Panc1 (cell line): ENCODE measurements around the gene DLL4. TPM values are rescaled to one million over a fixed set of nuclear protein-coding genes. Genes with fewer than 3 reads are reported as not detected.
A peak's percentile ranks its signal among the peaks of the same experiment; 100 is the strongest.

Source experiments
- ATAC-seq: fragments of 200-7000 bp; cut with Tn5 transposase; 2 replicates; pipeline ENCODE4 v1.9.1; 2020; ENCODE audit warnings: mild to moderate bottlenecking, moderate library complexity
- BruUV-seq: library from RNA; stranded (reverse); fragments of 400-500 nt; replicated peaks from 2 replicates; lab custom pipeline; 2021; lab: Mats Ljungman, UMichigan
- CTCF ChIA-PET: fragments of 300-600 bp; sonication (Branson Sonifier 250); formaldehyde crosslinking; loops from one replicate; lab custom pipeline; 2022; ENCODE audit warnings: antibody characterized with exemption; lab: Charles Lee
- POLR2A ChIA-PET: fragments of 300-600 bp; sonication (Branson Sonifier 250); formaldehyde crosslinking; loops from one replicate; lab custom pipeline; 2022; ENCODE audit warnings: antibody characterized with exemption; lab: Charles Lee
- DNase-seq: peaks from one replicate; pipeline ENCODE4 v3.0.0-alpha.2; 2010; ENCODE audit warnings: low read depth, low spot score
- H3K27ac ChIP-seq: 2 replicates; pipeline ENCODE4 v1.5.1; 2011; ENCODE audit warnings: mild to moderate bottlenecking, low read length, inconsistent platforms
- H3K27me3 ChIP-seq: fragments of 200-500 bp; sonication (Bioruptor generic); 2 replicates; pipeline ENCODE4 v1.6.0; 2014; ENCODE audit warnings: low read length, inconsistent platforms; ENCODE audit not compliant: control insufficient read depth, insufficient read depth
- H3K36me3 ChIP-seq: fragments of 200-500 bp; sonication (Bioruptor generic); 2 replicates; pipeline ENCODE4 v1.5.1; 2014; ENCODE audit warnings: inconsistent platforms, mild to moderate bottlenecking, low read length, moderate library complexity; ENCODE audit not compliant: control insufficient read depth, insufficient read depth
- H3K4me1 ChIP-seq: 2 replicates; pipeline ENCODE4 v1.5.1; 2011; ENCODE audit warnings: inconsistent platforms, mild to moderate bottlenecking, low read length, moderate library complexity; ENCODE audit not compliant: control insufficient read depth, insufficient read depth
- H3K4me3 ChIP-seq, 2 experiments: 2 replicates each; pipeline ENCODE4 v1.5.1; 2011 to 2012; ENCODE audit warnings: low read depth in 2 of 2, low read length in 2 of 2, mild to moderate bottlenecking in 2 of 2, inconsistent platforms in 1 of 2, moderate library complexity in 1 of 2
- H3K9me3 ChIP-seq: fragments of 200-500 bp; sonication (Bioruptor generic); 2 replicates; pipeline ENCODE4 v1.5.1; 2014; ENCODE audit warnings: low read depth, mild to moderate bottlenecking, inconsistent platforms, low read length, moderate library complexity; ENCODE audit not compliant: control insufficient read depth, insufficient read depth
- POLR2AphosphoS5 ChIP-seq: IDR thresholded peaks from 2 replicates; pipeline ENCODE4 v1.6.1; 2012; ENCODE audit warnings: mild to moderate bottlenecking, low read depth, low read length, moderate library complexity
- SIN3A ChIP-seq: IDR thresholded peaks from 2 replicates; pipeline ENCODE4 v1.6.1; 2012; ENCODE audit warnings: low read depth, mild to moderate bottlenecking, low read length, moderate library complexity, borderline replicate concordance; ENCODE audit not compliant: insufficient read depth
- TCF7L2 ChIP-seq: IDR thresholded peaks from 2 replicates; pipeline ENCODE4 v1.6.1; 2011; ENCODE audit warnings: mild to moderate bottlenecking, low read depth, low read length, inconsistent platforms
- in situ Hi-C: cut with HindIII; loops from 2 replicates; pipeline ENCODE4 v1.10.0; 2016; ENCODE audit warnings: low sequenced_read_pairs, low pct_unique_long_range_greater_than_20kb
- intact Hi-C: fragments of 100-400 bp; cut with micrococcal nuclease; formaldehyde crosslinking; loops from one replicate; pipeline ENCODE4 v1.10.0; 2022; ENCODE audit not compliant: unreplicated experiment
- total RNA-seq: library from RNA; stranded (reverse); gene quantifications from one replicate; pipeline ENCODE4 v1.2.1, GENCODE V29; 2021; ENCODE audit not compliant: unreplicated experiment
- TF ChIP-seq, protein P1 (sequence below), 2 experiments: IDR thresholded peaks; 2 replicates each; pipeline ENCODE4 v1.6.1; 2011 to 2012; ENCODE audit warnings: low read depth in 2 of 2, control low read depth in 1 of 2, low read length in 1 of 2, mild to moderate bottlenecking in 1 of 2, moderate library complexity in 1 of 2; ENCODE audit not compliant: insufficient read depth in 1 of 2
- TF ChIP-seq, protein P2 (sequence below): fragments of 450-650 bp; IDR thresholded peaks from 2 replicates; pipeline ENCODE4 v1.5.1; 2017; ENCODE audit warnings: mild to moderate bottlenecking

Gene DLL4
- total RNA-seq, 1 experiment from 2014 or later = 0.31 TPM

DNA sequence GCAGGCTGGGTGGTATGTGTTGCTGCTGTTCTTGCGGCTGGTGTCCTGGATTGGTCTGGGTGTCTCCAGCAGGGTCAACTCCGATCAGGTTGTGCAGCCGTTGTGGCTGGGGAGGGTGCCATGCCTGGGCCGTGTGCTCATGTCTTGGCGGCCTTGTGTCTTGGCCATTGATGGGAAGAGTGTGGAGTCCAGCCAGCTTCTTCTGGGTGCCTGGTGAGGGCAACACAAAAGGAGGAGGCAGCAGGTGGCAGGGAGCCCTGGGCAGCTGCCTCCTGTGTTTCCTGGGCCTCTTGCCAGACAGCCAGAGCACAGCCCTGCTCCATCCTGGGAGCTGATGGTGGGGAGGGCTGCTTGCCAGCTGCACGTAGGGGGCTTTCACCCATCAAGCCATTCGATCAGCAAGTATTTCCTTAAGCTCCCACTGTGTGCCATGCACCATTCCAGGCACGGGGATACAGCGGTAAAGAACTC is 28.5 kb downstream of the DLL4 start:
- POLR2A ChIA-PET = interaction anchor here (0.7 kb wide), 1 partner anchor 22 kb away, joined by 3 read pairs; no protein-coding TSS in a partner anchor
- Histone ChIP-seq H3K4me1 (peaks cover 7% of the 10 kb centered on the region), H3K4me3 (no peak overlapping the region), H3K27ac (no peak overlapping the region), H3K9me3 (no peaks in the 10 kb centered on the region), H3K36me3 (peaks cover 2% of the 10 kb centered on the region; the same call in 1 of the 2 replicates), H3K27me3 (no peaks in the 10 kb centered on the region)
- ATAC-seq (no peak), DNase-seq (no peak)
- intact Hi-C loops (no loop called here), in situ Hi-C loops (no loop called here)
- BruUV-seq = no TSS peak
- CTCF ChIA-PET = interaction anchor here (0.7 kb wide), 1 partner anchor 15 kb away, joined by 3 read pairs; no protein-coding TSS in a partner anchor
- TF ChIP-seq POLR2AphosphoS5 (no peak), TCF7L2 (no peak)
- TF ChIP-seq, protein P1, sequence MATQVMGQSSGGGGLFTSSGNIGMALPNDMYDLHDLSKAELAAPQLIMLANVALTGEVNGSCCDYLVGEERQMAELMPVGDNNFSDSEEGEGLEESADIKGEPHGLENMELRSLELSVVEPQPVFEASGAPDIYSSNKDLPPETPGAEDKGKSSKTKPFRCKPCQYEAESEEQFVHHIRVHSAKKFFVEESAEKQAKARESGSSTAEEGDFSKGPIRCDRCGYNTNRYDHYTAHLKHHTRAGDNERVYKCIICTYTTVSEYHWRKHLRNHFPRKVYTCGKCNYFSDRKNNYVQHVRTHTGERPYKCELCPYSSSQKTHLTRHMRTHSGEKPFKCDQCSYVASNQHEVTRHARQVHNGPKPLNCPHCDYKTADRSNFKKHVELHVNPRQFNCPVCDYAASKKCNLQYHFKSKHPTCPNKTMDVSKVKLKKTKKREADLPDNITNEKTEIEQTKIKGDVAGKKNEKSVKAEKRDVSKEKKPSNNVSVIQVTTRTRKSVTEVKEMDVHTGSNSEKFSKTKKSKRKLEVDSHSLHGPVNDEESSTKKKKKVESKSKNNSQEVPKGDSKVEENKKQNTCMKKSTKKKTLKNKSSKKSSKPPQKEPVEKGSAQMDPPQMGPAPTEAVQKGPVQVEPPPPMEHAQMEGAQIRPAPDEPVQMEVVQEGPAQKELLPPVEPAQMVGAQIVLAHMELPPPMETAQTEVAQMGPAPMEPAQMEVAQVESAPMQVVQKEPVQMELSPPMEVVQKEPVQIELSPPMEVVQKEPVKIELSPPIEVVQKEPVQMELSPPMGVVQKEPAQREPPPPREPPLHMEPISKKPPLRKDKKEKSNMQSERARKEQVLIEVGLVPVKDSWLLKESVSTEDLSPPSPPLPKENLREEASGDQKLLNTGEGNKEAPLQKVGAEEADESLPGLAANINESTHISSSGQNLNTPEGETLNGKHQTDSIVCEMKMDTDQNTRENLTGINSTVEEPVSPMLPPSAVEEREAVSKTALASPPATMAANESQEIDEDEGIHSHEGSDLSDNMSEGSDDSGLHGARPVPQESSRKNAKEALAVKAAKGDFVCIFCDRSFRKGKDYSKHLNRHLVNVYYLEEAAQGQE (IDR thresholded peaks at IDR 0.05; ENCODE audit: insufficient read depth in 1 of 2, low read depth in 2 of 2, low read length in 1 of 2) = 0 out of 4 replicates have a peak, but pooled peaks of 1 of the 2 experiments have one; percentile 14

DNA sequence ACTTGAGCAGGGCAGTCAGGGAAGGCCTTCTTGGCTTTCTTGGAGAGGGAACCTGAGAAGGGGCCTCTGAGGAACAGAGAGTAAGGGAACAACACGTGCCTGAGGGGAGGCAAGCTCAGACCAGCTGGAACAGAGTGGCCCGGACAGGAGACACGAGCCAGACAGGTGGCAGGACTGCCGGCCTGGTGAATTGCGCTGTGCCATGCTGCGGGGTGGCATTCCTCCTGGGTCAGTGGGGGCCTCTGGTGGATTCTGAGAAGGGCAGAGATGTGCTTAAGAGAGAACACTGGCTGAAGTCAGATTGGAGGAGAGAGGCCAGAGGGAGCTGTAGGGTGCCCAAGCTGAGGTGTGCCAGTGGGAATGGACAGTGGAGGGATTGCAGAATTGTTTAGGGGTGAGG is 29.0 kb downstream of the DLL4 start:
- ATAC-seq (no peak), DNase-seq (no peak)
- Histone ChIP-seq H3K27me3 (no peaks in the 10 kb centered on the region), H3K4me1 (peaks cover 7% of the 10 kb centered on the region), H3K4me3 (no peak overlapping the region), H3K27ac (no peak overlapping the region), H3K9me3 (no peaks in the 10 kb centered on the region), H3K36me3 (peaks cover 2% of the 10 kb centered on the region; the same call in 1 of the 2 replicates)
- ChIA-PET CTCF (no interaction called here), POLR2A (no interaction called here)
- TF ChIP-seq, protein P1 (IDR thresholded peaks at IDR 0.05; ENCODE audit: insufficient read depth in 1 of 2, low read depth in 2 of 2, low read length in 1 of 2) = no peak
- TF ChIP-seq, protein P2, sequence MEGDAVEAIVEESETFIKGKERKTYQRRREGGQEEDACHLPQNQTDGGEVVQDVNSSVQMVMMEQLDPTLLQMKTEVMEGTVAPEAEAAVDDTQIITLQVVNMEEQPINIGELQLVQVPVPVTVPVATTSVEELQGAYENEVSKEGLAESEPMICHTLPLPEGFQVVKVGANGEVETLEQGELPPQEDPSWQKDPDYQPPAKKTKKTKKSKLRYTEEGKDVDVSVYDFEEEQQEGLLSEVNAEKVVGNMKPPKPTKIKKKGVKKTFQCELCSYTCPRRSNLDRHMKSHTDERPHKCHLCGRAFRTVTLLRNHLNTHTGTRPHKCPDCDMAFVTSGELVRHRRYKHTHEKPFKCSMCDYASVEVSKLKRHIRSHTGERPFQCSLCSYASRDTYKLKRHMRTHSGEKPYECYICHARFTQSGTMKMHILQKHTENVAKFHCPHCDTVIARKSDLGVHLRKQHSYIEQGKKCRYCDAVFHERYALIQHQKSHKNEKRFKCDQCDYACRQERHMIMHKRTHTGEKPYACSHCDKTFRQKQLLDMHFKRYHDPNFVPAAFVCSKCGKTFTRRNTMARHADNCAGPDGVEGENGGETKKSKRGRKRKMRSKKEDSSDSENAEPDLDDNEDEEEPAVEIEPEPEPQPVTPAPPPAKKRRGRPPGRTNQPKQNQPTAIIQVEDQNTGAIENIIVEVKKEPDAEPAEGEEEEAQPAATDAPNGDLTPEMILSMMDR = no peak
- TF ChIP-seq TCF7L2 (no peak), SIN3A (no peak), POLR2AphosphoS5 (no peak)
- intact Hi-C loops = no loop called here
- in situ Hi-C loops = no loop called here
- BruUV-seq = no TSS peak
